ENCODE results near the gene GABRR2.
A peak's percentile ranks its signal among the peaks of the same experiment; 100 is the strongest.

Gene GABRR2

GRCh38 chr6:89351671-89352277 is 36.7 kb upstream of the GABRR2 start:
- H3K4me3 ChIP-seq (ENCODE audit: low read depth, low read length): peak overlapping the region; percentile 58
- in situ Hi-C loops (cut with HindIII; ENCODE audit: low sequenced_read_pairs): no loop called here
- TF ChIP-seq, protein P1, sequence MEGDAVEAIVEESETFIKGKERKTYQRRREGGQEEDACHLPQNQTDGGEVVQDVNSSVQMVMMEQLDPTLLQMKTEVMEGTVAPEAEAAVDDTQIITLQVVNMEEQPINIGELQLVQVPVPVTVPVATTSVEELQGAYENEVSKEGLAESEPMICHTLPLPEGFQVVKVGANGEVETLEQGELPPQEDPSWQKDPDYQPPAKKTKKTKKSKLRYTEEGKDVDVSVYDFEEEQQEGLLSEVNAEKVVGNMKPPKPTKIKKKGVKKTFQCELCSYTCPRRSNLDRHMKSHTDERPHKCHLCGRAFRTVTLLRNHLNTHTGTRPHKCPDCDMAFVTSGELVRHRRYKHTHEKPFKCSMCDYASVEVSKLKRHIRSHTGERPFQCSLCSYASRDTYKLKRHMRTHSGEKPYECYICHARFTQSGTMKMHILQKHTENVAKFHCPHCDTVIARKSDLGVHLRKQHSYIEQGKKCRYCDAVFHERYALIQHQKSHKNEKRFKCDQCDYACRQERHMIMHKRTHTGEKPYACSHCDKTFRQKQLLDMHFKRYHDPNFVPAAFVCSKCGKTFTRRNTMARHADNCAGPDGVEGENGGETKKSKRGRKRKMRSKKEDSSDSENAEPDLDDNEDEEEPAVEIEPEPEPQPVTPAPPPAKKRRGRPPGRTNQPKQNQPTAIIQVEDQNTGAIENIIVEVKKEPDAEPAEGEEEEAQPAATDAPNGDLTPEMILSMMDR (IDR thresholded peaks at IDR 0.05; ENCODE audit: low read depth, low read length, missing control alignments): no peak
- DNase-seq (ENCODE audit: low read depth): no peak

DNA sequence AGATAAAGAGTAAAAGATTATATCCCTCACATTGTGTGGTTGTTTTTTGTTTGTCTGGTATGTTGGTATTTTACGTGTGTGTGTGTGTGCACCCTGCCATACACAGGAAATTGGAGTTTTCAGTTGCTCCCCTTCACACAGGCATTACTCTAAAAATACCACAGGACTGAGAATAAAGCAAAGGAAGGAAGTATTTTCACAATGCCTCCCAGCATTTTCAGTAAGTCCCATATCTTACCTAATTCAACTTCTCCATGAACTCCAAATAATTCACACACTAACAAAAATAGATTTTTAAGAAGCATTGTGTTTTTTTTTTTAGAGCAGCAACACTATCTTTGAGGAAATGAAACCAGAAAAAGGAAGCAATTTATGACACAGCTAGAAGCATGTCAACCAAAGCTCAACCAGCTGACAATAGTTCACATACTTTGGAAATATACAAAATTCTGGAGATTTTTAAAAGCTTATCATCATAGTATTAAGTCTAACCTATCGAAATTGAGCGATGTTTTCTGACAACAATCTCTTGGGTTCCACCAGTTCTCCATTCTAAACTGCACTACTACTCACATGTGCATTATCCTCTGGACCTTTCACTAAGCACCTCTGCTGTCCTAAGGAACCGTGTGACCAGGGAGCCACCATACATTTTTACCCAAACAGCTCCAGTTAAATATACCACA is 35.3 kb upstream of the GABRR2 start:
- no peak for DNase-seq (ENCODE audit: low read depth)
- in situ Hi-C loops (cut with HindIII; ENCODE audit: low sequenced_read_pairs): no loop called here
- H3K4me3 ChIP-seq (ENCODE audit: low read depth, low read length): no peak overlapping the region
- TF ChIP-seq, protein P1 (IDR thresholded peaks at IDR 0.05; ENCODE audit: low read depth, low read length, missing control alignments): no peak

- in situ Hi-C loops (cut with HindIII; ENCODE audit: low sequenced_read_pairs): no loop called here
- no peak overlapping the region for H3K4me3 ChIP-seq (ENCODE audit: low read depth, low read length)
- TF ChIP-seq, protein P1 (IDR thresholded peaks at IDR 0.05; ENCODE audit: low read depth, low read length, missing control alignments): no peak
- DNase-seq (ENCODE audit: low read depth): no peak
These were observed 33.3 kb upstream of the GABRR2 start for GRCh38 chr6:89348372-89348771.

- no peak overlapping the region for H3K4me3 ChIP-seq (ENCODE audit: low read depth, low read length)
- no peak for DNase-seq (ENCODE audit: low read depth)
- in situ Hi-C loops (cut with HindIII; ENCODE audit: low sequenced_read_pairs): no loop called here
- TF ChIP-seq, protein P1 (IDR thresholded peaks at IDR 0.05; ENCODE audit: low read depth, low read length, missing control alignments): no peak
These were observed 32.7 kb upstream of the GABRR2 start for GRCh38 chr6:89347825-89348224.

DNA sequence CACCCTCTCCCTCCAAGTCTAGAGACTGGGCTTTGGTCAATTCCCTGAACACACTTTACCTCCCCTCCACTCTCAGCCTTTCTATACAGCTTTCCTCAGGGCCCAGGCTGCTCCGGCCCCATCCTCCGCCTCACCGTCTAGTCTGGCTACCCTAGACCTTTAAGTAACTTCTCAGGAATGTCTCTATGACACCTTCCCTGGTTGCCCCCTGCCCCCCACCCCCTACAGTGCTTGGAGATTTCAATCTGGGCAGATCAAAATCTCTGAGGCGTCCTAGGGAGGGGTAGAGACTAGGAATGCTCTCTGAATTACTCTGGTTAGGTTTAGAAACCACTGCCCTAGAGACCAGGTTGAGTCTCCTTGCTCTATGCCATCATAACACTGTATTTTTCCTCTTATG is 31.3 kb upstream of the GABRR2 start:
- no peak for DNase-seq (ENCODE audit: low read depth)
- TF ChIP-seq, protein P1 (IDR thresholded peaks at IDR 0.05; ENCODE audit: low read depth, low read length, missing control alignments): no peak
- in situ Hi-C loops (cut with HindIII; ENCODE audit: low sequenced_read_pairs): no loop called here
- H3K4me3 ChIP-seq (ENCODE audit: low read depth, low read length): no peak overlapping the region

GRCh38 chr6:89339565-89339964 is 24.5 kb upstream of the GABRR2 start:
- H3K4me3 ChIP-seq (ENCODE audit: low read depth, low read length): no peak overlapping the region
- DNase-seq (ENCODE audit: low read depth): no peak
- TF ChIP-seq, protein P1 (IDR thresholded peaks at IDR 0.05; ENCODE audit: low read depth, low read length, missing control alignments): no peak
- in situ Hi-C loops (cut with HindIII; ENCODE audit: low sequenced_read_pairs): no loop called here
